ENCODE results near the gene MANSC4. TPM values are rescaled to one million over a fixed set of nuclear protein-coding genes. Genes with fewer than 3 reads are reported as not detected.

Gene MANSC4
- total RNA-seq (2011; cell fraction: chromatin; rRNA removed; ENCODE audit: low replicate concordance): not detected in 2 replicates
- not detected in 2 replicates for total RNA-seq (2011; cell fraction: nucleolus; rRNA removed)
- not detected in 2 replicates for total RNA-seq (2011; cell fraction: nucleoplasm; rRNA removed)
- total RNA-seq (2014; rRNA removed) (not detected in 2 replicates), total RNA-seq (2014; rRNA removed; fragmentation: Illumina TruSeq; extraction: Trizol) (not detected in 2 replicates), total RNA-seq (2015; rRNA removed; fragmentation: Illumina TruSeq; extraction: Trizol) (not detected in 2 replicates), total RNA-seq (2021) (not detected in 2 replicates), polyA plus RNA-seq (2011; rRNA removed) (not detected in 2 replicates), polyA plus RNA-seq (2014; fragmentation: Illumina TruSeq; extraction: Trizol) (not detected in 2 replicates), polyA plus RNA-seq (2014; fragmentation: Nextera tagmentation; extraction: Ambion mirVana) (not detected), polyA plus RNA-seq (2014; rRNA removed) (not detected in 2 replicates), polyA minus RNA-seq (2011; rRNA and poly(A)+ RNA removed) (not detected in 2 replicates), Bru-seq, nascent RNA (not detected), BruChase-seq, experiment 1, labeled RNA remaining after a 2-hour chase (percentile 9 among the genes with signal in this experiment), BruChase-seq, experiment 2, labeled RNA remaining after a 6-hour chase (not detected)
- not detected in 2 replicates for polyA plus RNA-seq (2011; cell fraction: cytosol; rRNA removed)
- not detected in 2 replicates for polyA plus RNA-seq (2011; cell fraction: nucleus; rRNA removed)
- polyA plus RNA-seq (2012): not detected in 2 replicates
- not detected in 2 replicates for polyA minus RNA-seq (2011; cell fraction: cytosol; rRNA and poly(A)+ RNA removed)
- not detected in 2 replicates for polyA minus RNA-seq (2011; cell fraction: nucleus; rRNA and poly(A)+ RNA removed)
- long read RNA-seq, experiment 1: 0 reads
- long read RNA-seq, experiment 2: 0 reads
- long read RNA-seq, experiment 3: 0 reads

- peak within 1 kb of the TSS; percentile 86 for H3K4me2 ChIP-seq (ENCODE audit: insufficient read depth, low read length)
- H2AFZ ChIP-seq (ENCODE audit: low read depth, low read length): peak within 1 kb of the TSS; percentile 98
- in situ Hi-C loops (cut with MboI): no loop called here
- DNase-seq (ENCODE audit: extremely low read depth in 1 of 4, low spot score in 3 of 4) (peak; percentile 71 to 81 (median 76)), ATAC-seq (peak; percentile 88), FAIRE-seq (no peak)
- peak within 1 kb of the TSS; percentile 66 for H3K4me3 ChIP-seq
- H4K20me1 ChIP-seq (replicated peaks; ENCODE audit: control insufficient read depth, insufficient read depth, low read length): no peaks in the 10 kb centered on the region; the same call in 1 of the 2 replicates
- H3K9me3 ChIP-seq (replicated peaks; ENCODE audit: control insufficient read depth, insufficient read depth, low read depth, low read length): no peaks in the 10 kb centered on the region
- H3K79me2 ChIP-seq (ENCODE audit: control insufficient read depth, insufficient read depth, low read length): peaks cover 27% of the 10 kb centered on the region
- no TSS peak for BruUV-seq (replicated peaks)
- H3K9me1 ChIP-seq (ENCODE audit: control insufficient read depth, insufficient read depth, low read length): no peaks in the 10 kb centered on the region
- POLR2A ChIA-PET: interaction anchor here (0.6 to 2.0 kb wide), 9 partner anchors 8 to 1183 kb away, joined by 3 to 8 read pairs (median 3); no protein-coding TSS in a partner anchor
- H3K4me1 ChIP-seq (replicated peaks in 1 of 2; ENCODE audit: control insufficient read depth in 2 of 2, insufficient read depth in 2 of 2, low read length in 2 of 2): peaks cover 11 to 28% of the 10 kb centered on the region in 2 experiments; a peak in 4 of 5 replicates
- peak within 1 kb of the TSS; percentile 71 for H3K27ac ChIP-seq (ENCODE audit: extremely low read depth, low read depth, low read length)
- intact Hi-C loops (cut with micrococcal nuclease): loop anchor here (5.0 kb wide), 1 partner anchor 42 kb away; no protein-coding TSS in a partner anchor
- CTCF ChIA-PET (ENCODE audit: low intra/inter-chr PET ratio): no interaction called here
- WGBS (ENCODE audit: insufficient coverage, low coverage, missing lambda C conversion rate): under 1% methylated on average over 43 of the region's 92 CpGs
- no peaks in the 10 kb centered on the region for H3K27me3 ChIP-seq (ENCODE audit: control insufficient read depth in 2 of 2, insufficient read depth in 2 of 2, low read length in 2 of 2)
- H3K36me3 ChIP-seq (ENCODE audit: control insufficient read depth, insufficient read depth, low read length): peaks cover 10% of the 10 kb centered on the region; the same call in 2 of the 3 replicates
- peak within 1 kb of the TSS; percentile 54 to 97 for H3K9ac ChIP-seq (ENCODE audit: insufficient read depth in 1 of 2, low read depth in 2 of 2, low read length in 2 of 2)
- TF ChIP-seq POLR2B (IDR thresholded peaks at IDR 0.05; ENCODE audit: low read depth, partially characterized antibody) (no peak), ZNF780A (CRISPR knock-in tag; IDR thresholded peaks at IDR 0.05) (no peak), CREB3 (tag; conservative IDR thresholded peaks at IDR 0.05; ENCODE audit: low read depth) (no peak), ZNF143 (CRISPR knock-in tag; IDR thresholded peaks at IDR 0.05) (no peak), ZHX1 (conservative IDR thresholded peaks at IDR 0.05; ENCODE audit: low read length) (no peak), ZNF121 (CRISPR knock-in tag; conservative IDR thresholded peaks at IDR 0.05) (no peak), PHB2 (IDR thresholded peaks at IDR 0.05; ENCODE audit: low read depth) (no peak), KAT7 (CRISPR knock-in tag; IDR thresholded peaks at IDR 0.05; ENCODE audit: borderline replicate concordance) (peak; percentile 90), ATF3 (IDR thresholded peaks at IDR 0.05) (no peak), ATF3 (CRISPR knock-in tag; conservative IDR thresholded peaks at IDR 0.05) (no peak), ZC3H8 (IDR thresholded peaks at IDR 0.05) (no peak), CBX3 (IDR thresholded peaks at IDR 0.05; ENCODE audit: borderline replicate concordance in 1 of 2, low read length in 2 of 2) (no peak), ZNF197 (CRISPR knock-in tag; IDR thresholded peaks at IDR 0.05; ENCODE audit: low read depth) (0 out of 2 replicates have a peak, but pooled peaks have one; percentile 10)
These were observed at the start of gene MANSC4, which contains the start of gene KLHL42 for GRCh38 chr12:27779920-27780611. Gene MANSC4, minus strand, starts transcription at chr12:27780236. Its CDS starts 8,960 bp downstream, at chr12:27771276. Gene KLHL42, plus strand, starts transcription at chr12:27780233. Its CDS starts 98 bp downstream, at chr12:27780331.

Data from K562 (cell line).